ENCODE data around the gene KIAA1549. TPM values are rescaled to one million over a fixed set of nuclear protein-coding genes. Genes with fewer than 3 reads are reported as not detected.

The KIAA1549 gene
- total and polyA plus RNA-seq, 2 of the 4 experiments (the other 2 are of a cell fraction) = 1.3 to 3.3 TPM

DNA sequence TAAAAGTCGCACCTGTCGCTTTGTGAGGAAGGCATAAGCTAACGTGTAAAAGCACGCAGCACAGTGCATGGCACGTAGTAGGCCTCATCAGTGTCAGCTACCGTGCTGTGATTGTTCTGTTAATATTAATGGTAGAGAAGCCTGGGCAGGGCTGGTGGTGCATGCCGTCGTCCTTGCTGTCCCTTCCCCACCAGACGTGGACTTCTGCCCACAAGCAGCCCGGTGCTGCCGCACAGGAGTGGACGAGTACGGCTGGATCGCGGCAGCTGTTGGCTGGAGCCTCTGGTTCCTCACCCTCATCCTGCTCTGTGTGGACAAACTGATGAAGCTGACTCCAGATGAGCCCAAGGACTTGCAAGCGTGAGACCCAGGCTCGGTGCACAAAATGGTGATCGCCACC, 178.5 kb downstream of the KIAA1549 start:
- ATAC-seq (ENCODE audit: low read depth) = no peak
- no peak overlapping the region for H3K23ac ChIP-seq (ENCODE audit: low read depth, low read length)
- no peak overlapping the region for H3K4me2 ChIP-seq (ENCODE audit: low read depth, low read length)
- no peak overlapping the region for H4K5ac ChIP-seq (ENCODE audit: low read depth, low read length)
- H2AFZ ChIP-seq (replicated peaks; ENCODE audit: low read length, poor library complexity) = peak overlapping the region; percentile 43
- no peak overlapping the region for H3K56ac ChIP-seq (ENCODE audit: extremely low read depth, insufficient read depth, low read length)
- no peak overlapping the region for H3K4ac ChIP-seq (ENCODE audit: low read depth, low read length)
- H3K9me3 ChIP-seq (ENCODE audit: control insufficient read depth, insufficient read depth, low read length) = no peaks in the 10 kb centered on the region
- H4K20me1 ChIP-seq (ENCODE audit: insufficient read depth, low read length) = no peaks in the 10 kb centered on the region
- H2AK9ac ChIP-seq (replicated peaks; ENCODE audit: low read depth, low read length, poor library complexity) = no peak overlapping the region
- H3K79me1 ChIP-seq (ENCODE audit: low read depth in 1 of 2, low read length in 2 of 2) = no peaks in the 10 kb centered on the region
- no peaks in the 10 kb centered on the region for H3K9me1 ChIP-seq (ENCODE audit: insufficient read depth, low read length)
- no peak overlapping the region for H3K4me3 ChIP-seq (ENCODE audit: insufficient read depth, low read depth, low read length)
- no peak overlapping the region for H2BK5ac ChIP-seq (ENCODE audit: low read depth, low read length, poor library complexity, severe bottlenecking)
- H3K9ac ChIP-seq (ENCODE audit: low read depth, low read length) = no peak overlapping the region
- TF ChIP-seq RCOR1 (IDR thresholded peaks at IDR 0.05; ENCODE audit: insufficient replicate concordance, low read length) (no peak), CHD1 (IDR thresholded peaks at IDR 0.05; ENCODE audit: low read depth, low read length) (no peak), MAZ (IDR thresholded peaks at IDR 0.05; ENCODE audit: borderline replicate concordance, low read depth, low read length) (no peak), SMC3 (IDR thresholded peaks at IDR 0.05; ENCODE audit: low read depth, low read length) (no peak), RFX5 (IDR thresholded peaks at IDR 0.05; ENCODE audit: low read depth, low read length) (no peak), BHLHE40 (IDR thresholded peaks at IDR 0.05; ENCODE audit: low read depth, low read length) (no peak)
- no peak overlapping the region for H2BK15ac ChIP-seq (ENCODE audit: low read depth, low read length)
- H3K4me1 ChIP-seq (ENCODE audit: control insufficient read depth, insufficient read depth, low read length) = no peaks in the 10 kb centered on the region
- no peak overlapping the region for H3K18ac ChIP-seq (ENCODE audit: low read depth, low read length)
- H2BK20ac ChIP-seq (ENCODE audit: low read depth, low read length) = no peak overlapping the region
- no peak overlapping the region for H2AK5ac ChIP-seq (ENCODE audit: low read depth, low read length)
- POLR2A ChIA-PET (ENCODE audit: unreplicated experiment) = no interaction called here
- DNase-seq = no peak
- CTCF ChIA-PET = no interaction called here
- intact Hi-C loops (cut with micrococcal nuclease) = no loop called here
- no peak overlapping the region for H3K27ac ChIP-seq (ENCODE audit: insufficient read depth, low read length)
- in situ Hi-C loops (cut with MboI; ENCODE audit: low sequenced_read_pairs) = no loop called here
- BruUV-seq (replicated peaks) = no TSS peak
- H3K36me3 ChIP-seq (ENCODE audit: control insufficient read depth, insufficient read depth, low read length) = no peaks in the 10 kb centered on the region
- H2BK120ac ChIP-seq (ENCODE audit: low read depth, low read length) = no peak overlapping the region
- dilution Hi-C loops (cut with HindIII; ENCODE audit: low sequenced_read_pairs, unreplicated experiment) = no loop called here
- H3K27me3 ChIP-seq (ENCODE audit: control insufficient read depth, insufficient read depth, low read length) = no peaks in the 10 kb centered on the region
- no peak overlapping the region for H4K91ac ChIP-seq (ENCODE audit: insufficient read depth, low read depth, low read length)
- no peak overlapping the region for H3K14ac ChIP-seq (replicated peaks; ENCODE audit: low read depth, low read length)
- H4K8ac ChIP-seq (ENCODE audit: low read depth in 2 of 2, low read length in 2 of 2) = no peak overlapping the region
- 60% methylated on average over 2 of the region's 18 CpGs; no CpG with 5 or more reads in 1 of the 2 experiments for WGBS, 2 experiments (ENCODE audit: extremely low coverage in 2 of 2, insufficient read length in 1 of 2)
